SK-N-SH (cell line): ENCODE data around the gene COL15A1. TPM values are rescaled to one million over a fixed set of nuclear protein-coding genes. Genes with fewer than 3 reads are reported as not detected.

Experiments
- CTCF ChIA-PET: fragments of 300-600, 350-600 bp; formaldehyde crosslinking; extraction: SDS; loops from one replicate; lab custom pipeline; 2021; lab: Yijun Ruan, JAX
- POLR2A ChIA-PET: fragments of 350-600 bp; sonication (Branson Sonifier 250); formaldehyde crosslinking; extraction: SDS; loops from one replicate; lab custom pipeline; 2020; ENCODE audit warnings: antibody characterized with exemption, inconsistent platforms; lab: Yijun Ruan, JAX
- DNase-seq: peaks from one replicate; pipeline ENCODE4 v3.0.0; 2012
- H2AFZ ChIP-seq: fragments of 200-600 bp; sonication (generic); 2 replicates; pipeline ENCODE4 v1.8.1; 2016; ENCODE audit warnings: antibody characterized with exemption, mild to moderate bottlenecking, low read depth
- H3F3A ChIP-seq: fragments of 200-600 bp; sonication (generic); replicated peaks from 2 replicates; pipeline ENCODE3; 2016; ENCODE audit warnings: antibody characterized with exemption, mild to moderate bottlenecking; ENCODE audit not compliant: insufficient read depth
- H3K27ac ChIP-seq, 2 experiments: fragments of 200-500 bp in 1 of 2; fragments of 200-600 bp in 1 of 2; sonication (Bioruptor generic) in 1 of 2; sonication (generic), shearing (Covaris generic) in 1 of 2; 2 replicates each; pipeline versions ENCODE4 v1.5.1 to v1.6.1; 2014 to 2016; ENCODE audit warnings: low read depth in 2 of 2, inconsistent platforms in 1 of 2, low read length in 1 of 2, mild to moderate bottlenecking in 1 of 2, mixed read lengths in 1 of 2
- H3K27me3 ChIP-seq: fragments of 200-600 bp; sonication (generic), shearing (Covaris generic); 2 replicates; pipeline ENCODE4 v1.6.1; 2016; ENCODE audit warnings: mixed run types; ENCODE audit not compliant: insufficient read depth
- H3K36me3 ChIP-seq, 2 experiments: fragments of 200-500 bp in 1 of 2; fragments of 200-600 bp in 1 of 2; sonication (Bioruptor generic) in 1 of 2; sonication (generic) in 1 of 2; replicated peaks in 1 of 2; 2 replicates each; pipeline versions ENCODE3 to v1.5.1; 2014 to 2016; ENCODE audit warnings: low read length in 1 of 2, mild to moderate bottlenecking in 1 of 2; ENCODE audit not compliant: insufficient read depth in 2 of 2, control insufficient read depth in 1 of 2
- H3K4me1 ChIP-seq, 2 experiments: fragments of 200-500 bp in 1 of 2; fragments of 200-600 bp in 1 of 2; sonication (Bioruptor generic) in 1 of 2; sonication (generic), shearing (Covaris generic) in 1 of 2; 2 replicates each; pipeline versions ENCODE4 v1.5.1 to v1.6.1; 2014 to 2016; ENCODE audit warnings: low read depth in 1 of 2, low read length in 1 of 2, mixed run types in 1 of 2; ENCODE audit not compliant: insufficient read depth in 2 of 2, control insufficient read depth in 1 of 2
- H3K4me2 ChIP-seq: fragments of 200-600 bp; sonication (generic), shearing (Covaris generic); 2 replicates; pipeline ENCODE4 v1.6.1; 2017; ENCODE audit warnings: mixed run types
- H3K4me3 ChIP-seq, 2 experiments: fragments of 200-500 bp in 1 of 2; fragments of 200-600 bp in 1 of 2; sonication (Bioruptor generic) in 1 of 2; sonication (generic), shearing (Covaris generic) in 1 of 2; 2 replicates each; pipeline versions ENCODE4 v1.5.1 to v1.8.1; 2014 to 2016; ENCODE audit warnings: low read depth in 2 of 2, inconsistent platforms in 1 of 2, low read length in 1 of 2, mild to moderate bottlenecking in 1 of 2, mixed read lengths in 1 of 2, moderate library complexity in 1 of 2
- H3K79me2 ChIP-seq: fragments of 200-600 bp; sonication (generic); 2 replicates; pipeline ENCODE4 v1.8.1; 2017; ENCODE audit warnings: mild to moderate bottlenecking; ENCODE audit not compliant: insufficient read depth
- H3K9ac ChIP-seq: fragments of 200-600 bp; sonication (generic); 2 replicates; pipeline ENCODE4 v1.6.1; 2017; ENCODE audit warnings: mixed run types
- H3K9me2 ChIP-seq: fragments of 200-600 bp; sonication (generic); 2 replicates; pipeline ENCODE4 v1.6.1; 2017; ENCODE audit warnings: mixed run types
- H3K9me3 ChIP-seq: fragments of 200-600 bp; sonication (generic); 2 replicates; pipeline ENCODE4 v1.6.1; 2017; ENCODE audit warnings: mixed run types, mild to moderate bottlenecking, moderate library complexity
- H4K20me1 ChIP-seq: fragments of 200-600 bp; sonication (generic); 2 replicates; pipeline ENCODE4 v1.6.1; 2017; ENCODE audit warnings: mild to moderate bottlenecking, mixed run types; ENCODE audit not compliant: insufficient read depth
- EP300 ChIP-seq, 2 experiments: IDR thresholded peaks; 2 replicates each; pipeline versions ENCODE4 v1.4.0 to v1.6.1; 2012; ENCODE audit warnings: borderline replicate concordance in 1 of 2, low read depth in 1 of 2, low read length in 1 of 2
- EZH2phosphoT487 ChIP-seq: fragments of 200-600 bp; sonication (generic); IDR thresholded peaks from 2 replicates; pipeline ENCODE4 v1.6.1; 2017; ENCODE audit warnings: low read depth, mixed run types, mild to moderate bottlenecking, antibody characterized with exemption, moderate library complexity, borderline replicate concordance
- FOXM1 ChIP-seq: IDR thresholded peaks from 2 replicates; pipeline ENCODE4 v1.4.0; 2012; ENCODE audit warnings: low read depth, mild to moderate bottlenecking
- GATA2 ChIP-seq: sonication (generic); formaldehyde crosslinking; IDR thresholded peaks from 2 replicates; pipeline ENCODE4 v1.5.0; 2020; ENCODE audit warnings: mild to moderate bottlenecking, missing genetic modification reagents
- IRF3 ChIP-seq: fragments of 150-350 bp; IDR thresholded peaks from 2 replicates; pipeline ENCODE4 v1.6.1; 2016; ENCODE audit warnings: mild to moderate bottlenecking, low read depth, low read length
- MAX ChIP-seq: IDR thresholded peaks from 2 replicates; pipeline ENCODE4 v1.4.0; 2012; ENCODE audit warnings: low read depth
- MXI1 ChIP-seq: IDR thresholded peaks from 2 replicates; pipeline ENCODE4 v1.6.1; 2012; ENCODE audit warnings: mild to moderate bottlenecking, low read depth, low read length, improper control_type of control experiment
- NFIC ChIP-seq: IDR thresholded peaks from 2 replicates; pipeline ENCODE4 v1.4.0; 2012; ENCODE audit warnings: borderline replicate concordance
- NRF1 ChIP-seq: IDR thresholded peaks from 2 replicates; pipeline ENCODE4 v1.6.1; 2012; ENCODE audit warnings: low read depth, mild to moderate bottlenecking, low read length
- POLR2AphosphoS5 ChIP-seq: IDR thresholded peaks from 2 replicates; pipeline ENCODE4 v1.6.1; 2012; ENCODE audit warnings: low read depth, low read length
- RAD21 ChIP-seq: IDR thresholded peaks from 2 replicates; pipeline ENCODE4 v1.6.1; 2012; ENCODE audit warnings: mild to moderate bottlenecking, low read length
- SMC3 ChIP-seq: IDR thresholded peaks from 2 replicates; pipeline ENCODE4 v1.6.1; 2012; ENCODE audit warnings: low read depth, low read length, improper control_type of control experiment
- TCF12 ChIP-seq: IDR thresholded peaks from 2 replicates; pipeline ENCODE4 v1.4.0; 2012
- YY1 ChIP-seq: IDR thresholded peaks from 2 replicates; pipeline ENCODE4 v1.4.0; 2012; ENCODE audit warnings: low read depth, mild to moderate bottlenecking
- WGBS: methylation state at CpG from one replicate; pipeline ENCODE4 v1.1.6; 2017; ENCODE audit warnings: low lambda C conversion rate; 5-methylcytosine and 5-hydroxymethylcytosine counted together
- polyA plus RNA-seq, 3 experiments: library from polyadenylated mRNA; depleted of rRNA; stranded (reverse); fragments of >200 nt; gene quantifications; 2 replicates each; pipeline ENCODE4 v1.2.3, GENCODE V29; 2012
- TF ChIP-seq, protein P1 (sequence below): fragments of 200-600 bp; sonication (generic); IDR thresholded peaks from 2 replicates; pipeline ENCODE4 v1.6.1; 2017; ENCODE audit warnings: antibody characterized with exemption, mild to moderate bottlenecking, moderate library complexity
- TF ChIP-seq, protein P2 (sequence below): IDR thresholded peaks from 2 replicates; pipeline ENCODE4; 2012
- TF ChIP-seq, protein P3 (sequence below): IDR thresholded peaks from 2 replicates; pipeline ENCODE4 v1.4.0; 2012; ENCODE audit warnings: low read depth, borderline replicate concordance

COL15A1 gene
- polyA plus RNA-seq, 1 of the 3 experiments (the other 2 are of a cell fraction), result 0.84 TPM

DNA sequence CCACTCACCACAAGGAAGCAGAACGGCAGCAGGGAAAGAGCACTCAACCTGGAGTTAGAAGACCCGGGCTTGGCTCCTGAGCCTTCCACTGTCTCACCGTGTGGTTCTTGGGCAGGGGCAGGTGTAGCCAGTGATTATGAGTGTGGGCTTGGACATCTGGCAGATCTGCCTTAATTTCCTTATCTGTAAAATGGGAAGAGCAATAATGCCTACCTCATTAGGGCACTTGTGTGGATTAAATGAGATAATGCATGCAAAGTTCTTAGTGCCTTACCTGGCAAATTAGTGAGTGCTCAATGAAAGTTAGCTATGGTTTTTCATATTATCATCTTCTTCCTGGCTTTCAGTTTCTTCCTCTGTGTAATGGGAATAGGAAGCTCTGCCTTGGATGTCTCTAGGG is 28.1 kb upstream of the COL15A1 start (continued):
- TF ChIP-seq, protein P1, sequence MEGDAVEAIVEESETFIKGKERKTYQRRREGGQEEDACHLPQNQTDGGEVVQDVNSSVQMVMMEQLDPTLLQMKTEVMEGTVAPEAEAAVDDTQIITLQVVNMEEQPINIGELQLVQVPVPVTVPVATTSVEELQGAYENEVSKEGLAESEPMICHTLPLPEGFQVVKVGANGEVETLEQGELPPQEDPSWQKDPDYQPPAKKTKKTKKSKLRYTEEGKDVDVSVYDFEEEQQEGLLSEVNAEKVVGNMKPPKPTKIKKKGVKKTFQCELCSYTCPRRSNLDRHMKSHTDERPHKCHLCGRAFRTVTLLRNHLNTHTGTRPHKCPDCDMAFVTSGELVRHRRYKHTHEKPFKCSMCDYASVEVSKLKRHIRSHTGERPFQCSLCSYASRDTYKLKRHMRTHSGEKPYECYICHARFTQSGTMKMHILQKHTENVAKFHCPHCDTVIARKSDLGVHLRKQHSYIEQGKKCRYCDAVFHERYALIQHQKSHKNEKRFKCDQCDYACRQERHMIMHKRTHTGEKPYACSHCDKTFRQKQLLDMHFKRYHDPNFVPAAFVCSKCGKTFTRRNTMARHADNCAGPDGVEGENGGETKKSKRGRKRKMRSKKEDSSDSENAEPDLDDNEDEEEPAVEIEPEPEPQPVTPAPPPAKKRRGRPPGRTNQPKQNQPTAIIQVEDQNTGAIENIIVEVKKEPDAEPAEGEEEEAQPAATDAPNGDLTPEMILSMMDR, result no peak
- TF ChIP-seq EZH2phosphoT487 (no peak), MAX (no peak), MXI1 (no peak), EP300 (IDR thresholded peaks at IDR 0.05; ENCODE audit: borderline replicate concordance in 1 of 2, low read depth in 1 of 2, low read length in 1 of 2) (no peak), NRF1 (no peak)

DNA sequence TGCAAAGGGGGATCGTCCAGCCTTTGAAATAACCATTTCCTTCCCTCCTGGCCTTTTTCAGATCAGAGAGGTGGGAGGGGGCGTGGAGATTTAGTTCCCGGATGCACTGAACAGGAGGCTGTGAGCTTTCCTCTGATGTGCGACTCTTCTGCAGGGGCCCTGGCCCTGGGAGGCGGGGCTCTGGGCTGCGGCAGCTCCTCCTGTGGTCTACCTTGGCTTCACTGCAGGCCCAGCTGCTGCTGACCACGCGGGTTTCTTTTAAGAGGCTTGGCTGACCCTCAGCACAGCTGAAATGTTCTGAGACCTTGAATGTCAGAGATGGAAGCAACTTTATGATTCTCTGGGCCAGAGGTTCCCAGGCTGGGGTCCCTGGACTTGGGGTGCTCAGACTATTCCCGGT is 27.0 kb upstream of the COL15A1 start:
- no peaks in the 10 kb centered on the region for H3F3A ChIP-seq
- no peaks in the 10 kb centered on the region for H4K20me1 ChIP-seq
- no peak overlapping the region for H3K4me2 ChIP-seq
- no peaks in the 10 kb centered on the region for H3K4me1 ChIP-seq
- no peaks in the 10 kb centered on the region for H3K27me3 ChIP-seq
- no peaks in the 10 kb centered on the region for H3K36me3 ChIP-seq
- no peak overlapping the region for H3K4me3 ChIP-seq
- CTCF ChIA-PET, result interaction anchor here (1.0 kb wide), 1 partner anchor 82 kb away, joined by 3 read pairs; no protein-coding TSS in a partner anchor
- no peaks in the 10 kb centered on the region for H3K79me2 ChIP-seq
- no peak overlapping the region for H3K27ac ChIP-seq
- no peak overlapping the region for H3K9ac ChIP-seq
- 74% methylated on average over 8 of the region's 9 CpGs for WGBS
- TF ChIP-seq, protein P2, sequence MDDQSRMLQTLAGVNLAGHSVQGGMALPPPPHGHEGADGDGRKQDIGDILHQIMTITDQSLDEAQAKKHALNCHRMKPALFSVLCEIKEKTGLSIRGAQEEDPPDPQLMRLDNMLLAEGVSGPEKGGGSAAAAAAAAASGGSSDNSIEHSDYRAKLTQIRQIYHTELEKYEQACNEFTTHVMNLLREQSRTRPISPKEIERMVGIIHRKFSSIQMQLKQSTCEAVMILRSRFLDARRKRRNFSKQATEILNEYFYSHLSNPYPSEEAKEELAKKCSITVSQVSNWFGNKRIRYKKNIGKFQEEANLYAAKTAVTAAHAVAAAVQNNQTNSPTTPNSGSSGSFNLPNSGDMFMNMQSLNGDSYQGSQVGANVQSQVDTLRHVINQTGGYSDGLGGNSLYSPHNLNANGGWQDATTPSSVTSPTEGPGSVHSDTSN, result no peak
- no peak for TF ChIP-seq TCF12
- no peak for TF ChIP-seq FOXM1
- no peak for TF ChIP-seq YY1
- no peak for TF ChIP-seq EZH2phosphoT487
- TF ChIP-seq NRF1, result no peak
- no peak for TF ChIP-seq GATA2 (CRISPR knock-in tag)
- no peak for TF ChIP-seq IRF3
- TF ChIP-seq, protein P3, sequence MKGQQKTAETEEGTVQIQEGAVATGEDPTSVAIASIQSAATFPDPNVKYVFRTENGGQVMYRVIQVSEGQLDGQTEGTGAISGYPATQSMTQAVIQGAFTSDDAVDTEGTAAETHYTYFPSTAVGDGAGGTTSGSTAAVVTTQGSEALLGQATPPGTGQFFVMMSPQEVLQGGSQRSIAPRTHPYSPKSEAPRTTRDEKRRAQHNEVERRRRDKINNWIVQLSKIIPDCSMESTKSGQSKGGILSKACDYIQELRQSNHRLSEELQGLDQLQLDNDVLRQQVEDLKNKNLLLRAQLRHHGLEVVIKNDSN, result no peak
- no peak for TF ChIP-seq MAX
- TF ChIP-seq POLR2AphosphoS5, result no peak
- no peak for TF ChIP-seq RAD21
- TF ChIP-seq EP300 (IDR thresholded peaks at IDR 0.05; ENCODE audit: borderline replicate concordance in 1 of 2, low read depth in 1 of 2, low read length in 1 of 2), result no peak
- no peak for TF ChIP-seq NFIC
- TF ChIP-seq SMC3, result no peak
- H3K9me2 ChIP-seq, result no peaks in the 10 kb centered on the region
- no peak for DNase-seq
- POLR2A ChIA-PET, result no interaction called here
- no peaks in the 10 kb centered on the region for H3K9me3 ChIP-seq
- H2AFZ ChIP-seq, result no peak overlapping the region
